ENCODE data around the gene COMMD10. TPM values are rescaled to one million over a fixed set of nuclear protein-coding genes. Genes with fewer than 3 reads are reported as not detected.

COMMD10 gene
- total and polyA plus RNA-seq, 12 donors, result 20.0 to 69.4 (median 35.0) TPM

DNA sequence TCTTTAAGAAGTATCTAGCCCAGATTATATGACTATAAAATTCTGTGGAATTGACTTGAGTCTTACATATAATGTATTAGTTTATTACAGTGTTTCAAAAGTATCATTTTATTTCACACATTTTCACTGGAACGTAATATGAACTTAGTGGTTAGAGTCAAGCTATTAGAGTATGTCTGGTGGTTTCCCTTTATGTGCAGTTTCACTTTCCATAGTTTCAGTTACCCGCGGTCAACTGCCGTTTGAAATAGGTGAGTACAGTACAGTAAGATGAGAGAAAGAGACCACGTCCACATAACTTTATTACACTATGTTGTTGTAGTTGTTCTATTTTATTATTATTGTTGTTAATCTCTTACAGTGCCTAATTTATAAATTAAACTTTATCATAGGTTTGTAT is 50.5 kb downstream of the COMMD10 start:
- Histone ChIP-seq H3K9me3 (replicated peaks in 1 of 3) (no peaks in the 10 kb centered on the region), H3K27ac (no peak overlapping the region), H3K4me3 (no peak overlapping the region), H3K27me3 (no peaks in the 10 kb centered on the region), H3K4me1 (replicated peaks in 1 of 2) (peaks cover 0 to 4% of the 10 kb centered on the region in 2 donors), H3K36me3 (replicated peaks in 1 of 2) (no peaks in the 10 kb centered on the region)
- TF ChIP-seq, protein P1, sequence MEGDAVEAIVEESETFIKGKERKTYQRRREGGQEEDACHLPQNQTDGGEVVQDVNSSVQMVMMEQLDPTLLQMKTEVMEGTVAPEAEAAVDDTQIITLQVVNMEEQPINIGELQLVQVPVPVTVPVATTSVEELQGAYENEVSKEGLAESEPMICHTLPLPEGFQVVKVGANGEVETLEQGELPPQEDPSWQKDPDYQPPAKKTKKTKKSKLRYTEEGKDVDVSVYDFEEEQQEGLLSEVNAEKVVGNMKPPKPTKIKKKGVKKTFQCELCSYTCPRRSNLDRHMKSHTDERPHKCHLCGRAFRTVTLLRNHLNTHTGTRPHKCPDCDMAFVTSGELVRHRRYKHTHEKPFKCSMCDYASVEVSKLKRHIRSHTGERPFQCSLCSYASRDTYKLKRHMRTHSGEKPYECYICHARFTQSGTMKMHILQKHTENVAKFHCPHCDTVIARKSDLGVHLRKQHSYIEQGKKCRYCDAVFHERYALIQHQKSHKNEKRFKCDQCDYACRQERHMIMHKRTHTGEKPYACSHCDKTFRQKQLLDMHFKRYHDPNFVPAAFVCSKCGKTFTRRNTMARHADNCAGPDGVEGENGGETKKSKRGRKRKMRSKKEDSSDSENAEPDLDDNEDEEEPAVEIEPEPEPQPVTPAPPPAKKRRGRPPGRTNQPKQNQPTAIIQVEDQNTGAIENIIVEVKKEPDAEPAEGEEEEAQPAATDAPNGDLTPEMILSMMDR (IDR thresholded peaks at IDR 0.05), result no peak
- TF ChIP-seq POLR2A (IDR thresholded peaks at IDR 0.05), result no peak
- WGBS, 4 donors, result 65 to 85% (median 75%) methylated on average over 5 of the region's 5 CpGs
- intact Hi-C loops (cut with DNase I), result loop anchor here in 1 of 2 donors (10.0 kb wide), 2 partner anchors 429 to 809 kb away; no protein-coding TSS in a partner anchor
- peak in 1 of 7 donors; percentile 48 for DNase-seq

DNA sequence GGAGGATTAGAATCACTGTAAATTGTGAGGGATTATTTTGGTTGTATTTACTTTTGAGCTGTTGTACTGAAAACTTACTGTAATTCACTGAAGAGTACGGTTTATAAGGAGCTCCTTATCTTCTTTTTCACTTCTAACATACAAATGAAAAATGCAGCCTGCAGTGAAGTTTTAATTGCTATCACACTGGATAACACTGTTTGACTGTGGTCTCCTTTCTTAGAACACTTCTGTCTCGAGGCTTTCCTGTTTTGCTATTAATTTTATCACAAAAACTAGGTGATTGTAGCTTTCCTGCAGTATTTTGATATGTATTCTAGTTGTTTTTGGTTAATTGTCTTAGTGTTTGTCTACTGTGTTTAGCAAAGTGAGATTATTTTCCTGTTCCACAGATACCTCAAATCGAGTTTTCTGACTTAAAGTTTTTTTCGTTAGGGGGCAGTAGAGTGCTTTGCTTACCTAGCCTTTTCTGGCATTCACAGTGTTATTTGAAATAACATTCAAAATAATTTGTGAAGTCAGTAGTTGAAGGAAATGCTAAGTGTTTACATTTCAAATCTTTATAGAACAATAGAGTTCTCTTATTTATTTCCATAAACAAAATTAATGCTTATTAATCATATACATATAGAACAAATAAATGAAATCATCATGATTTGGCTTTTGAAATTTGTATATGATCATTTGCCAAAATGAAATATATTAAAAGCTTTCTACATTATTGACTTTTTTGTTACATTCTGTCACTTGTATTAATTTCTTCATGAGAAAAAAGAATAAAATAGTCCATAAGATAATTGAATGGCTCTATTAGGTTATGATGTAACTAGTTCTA is 52.9 kb downstream of the COMMD10 start:
- H3K4me1 ChIP-seq (replicated peaks in 1 of 2), result peaks cover 0 to 4% of the 10 kb centered on the region in 2 donors
- TF ChIP-seq, protein P1 (IDR thresholded peaks at IDR 0.05), result peak; percentile 74 to 91 (median 81)
- TF ChIP-seq POLR2A (IDR thresholded peaks at IDR 0.05), result no peak
- 9 to 16% (median 11%) methylated on average over 4 of the region's 4 CpGs for WGBS, 4 donors
- no peak for DNase-seq
- no peaks in the 10 kb centered on the region for H3K36me3 ChIP-seq (replicated peaks in 1 of 2)
- no peaks in the 10 kb centered on the region for H3K9me3 ChIP-seq (replicated peaks in 1 of 3)
- H3K27ac ChIP-seq, result no peak overlapping the region
- no peaks in the 10 kb centered on the region for H3K27me3 ChIP-seq
- no peak overlapping the region for H3K4me3 ChIP-seq
- intact Hi-C loops (cut with DNase I), result loop anchor here in 1 of 2 donors (10.0 kb wide), 2 partner anchors 427 to 807 kb away; no protein-coding TSS in a partner anchor

DNA sequence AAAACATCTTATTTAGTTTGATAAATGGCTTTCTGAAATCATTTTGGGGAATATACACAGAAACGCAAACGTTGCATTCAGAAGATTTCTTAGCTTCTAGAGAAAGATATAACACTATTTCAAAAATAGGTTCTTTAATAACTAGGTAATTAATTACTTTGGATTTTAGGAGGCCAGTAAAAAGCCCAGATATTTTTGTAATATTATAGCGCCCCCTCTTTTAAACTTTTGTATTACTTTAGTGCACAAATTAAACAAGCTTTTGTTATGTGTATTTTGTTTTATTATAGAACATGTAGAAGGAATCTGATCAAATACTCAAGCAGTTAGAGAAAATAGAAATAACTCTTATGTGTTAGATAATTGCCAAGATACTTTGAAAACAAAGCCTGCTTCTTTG is 57.7 kb downstream of the COMMD10 start:
- TF ChIP-seq POLR2A (IDR thresholded peaks at IDR 0.05), result no peak
- TF ChIP-seq, protein P1 (IDR thresholded peaks at IDR 0.05), result no peak
- H3K4me3 ChIP-seq, result no peak overlapping the region
- 93 to 97% (median 96%) methylated on average over 3 of the region's 3 CpGs for WGBS, 4 donors
- H3K36me3 ChIP-seq (replicated peaks in 1 of 2), result no peaks in the 10 kb centered on the region
- no peaks in the 10 kb centered on the region for H3K9me3 ChIP-seq (replicated peaks in 1 of 3)
- intact Hi-C loops (cut with DNase I), result loop anchor here in 1 of 2 donors (10.0 kb wide), 1 partner anchor 302 kb away; no protein-coding TSS in a partner anchor
- no peak for DNase-seq
- no peaks in the 10 kb centered on the region for H3K27me3 ChIP-seq
- no peaks in the 10 kb centered on the region for H3K4me1 ChIP-seq (replicated peaks in 1 of 2)
- no peak overlapping the region for H3K27ac ChIP-seq

DNA sequence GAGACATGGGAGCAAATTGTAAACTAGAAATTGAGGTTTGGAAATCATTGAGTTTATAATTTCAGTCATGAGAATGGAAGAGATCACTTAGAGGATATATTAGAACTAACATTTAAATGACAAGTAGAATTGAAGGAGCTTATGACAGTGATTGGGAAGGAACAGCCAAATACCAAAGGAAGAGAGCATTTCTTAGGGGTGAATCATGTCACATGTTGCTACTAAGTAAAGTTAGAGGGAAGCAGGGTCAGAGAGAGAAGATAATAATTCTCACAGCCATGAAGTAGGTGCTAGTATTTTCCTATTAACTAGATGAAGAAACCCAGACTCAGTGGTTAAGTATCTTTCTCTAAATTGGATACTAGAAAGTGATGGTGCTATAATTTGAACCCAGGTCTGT is 59.3 kb downstream of the COMMD10 start:
- TF ChIP-seq POLR2A (IDR thresholded peaks at IDR 0.05), result no peak
- TF ChIP-seq, protein P1 (IDR thresholded peaks at IDR 0.05), result no peak
- Histone ChIP-seq H3K9me3 (replicated peaks in 1 of 3) (no peaks in the 10 kb centered on the region), H3K4me1 (replicated peaks in 1 of 2) (no peaks in the 10 kb centered on the region), H3K27me3 (no peaks in the 10 kb centered on the region), H3K4me3 (no peak overlapping the region), H3K27ac (no peak overlapping the region), H3K36me3 (replicated peaks in 1 of 2) (no peaks in the 10 kb centered on the region)
- intact Hi-C loops (cut with DNase I), result loop anchor here in 1 of 2 donors (10.0 kb wide), 1 partner anchor 301 kb away; no protein-coding TSS in a partner anchor
- no peak for DNase-seq

Measured in adrenal gland (tissue), 12 donors.